ENCODE results near the gene CNR2. TPM values are rescaled to one million over a fixed set of nuclear protein-coding genes. Genes with fewer than 3 reads are reported as not detected.

Gene CNR2
- total RNA-seq, 2 donors from 2014 or later: 0.04 TPM; not detected in 1

MicroRNA genes within 50 kb of the gene (microRNA counts, 767-probe panel; counts per million panel counts)
- 0 to 31.0 counts per million in 2 donors for microRNA hsa-miR-378f

Small RNAs within 50 kb of the gene (microRNA-seq; reads per million reads assigned to microRNA genes)
- gene MIR378F (ENCODE audit: borderline number of aligned reads in 2 of 2, borderline replicate concordance in 1 of 2): 0 reads per million in 2 donors

Other genes with a start within 250 kb of the CNR2 start
- gene RPL11, start 221.6 kb downstream of the CNR2 start, total RNA-seq: 100 to 1,000 TPM; 391 to 585 TPM
- gene ELOA, start 169.9 kb downstream of the CNR2 start, total RNA-seq: 10 to 100 TPM; 25.5 to 27.5 TPM
- 10 to 100 TPM; 30.3 to 39.6 TPM for gene PITHD1, start 134.9 kb downstream of the CNR2 start, total RNA-seq
- gene LYPLA2, start 122.2 kb downstream of the CNR2 start, total RNA-seq: 10 to 100 TPM; 29.7 to 54.3 TPM
- gene GALE, start 112.6 kb downstream of the CNR2 start, total RNA-seq: 1 to 10 TPM; 5.5 to 8.8 TPM
- gene HMGCL, start 87.9 kb downstream of the CNR2 start, total RNA-seq: 10 to 100 TPM; 22.4 to 26.3 TPM
- gene FUCA1, start 45.1 kb downstream of the CNR2 start, total RNA-seq: 10 to 100 TPM; 17.0 to 21.0 TPM
- gene PNRC2, start 46.5 kb upstream of the CNR2 start, total RNA-seq: 100 to 1,000 TPM in 1 of 2 donors, 10 to 100 TPM in 1; 92.3 to 105 TPM
- 10 to 100 TPM; 38.6 to 43.1 TPM for gene SRSF10, start 67.0 kb upstream of the CNR2 start, total RNA-seq
- gene MYOM3, start 198.8 kb upstream of the CNR2 start, total RNA-seq: 100 to 1,000 TPM in 1 of 2 donors, 10 to 100 TPM in 1; 98.7 to 241 TPM
- under 1 TPM; 0.15 to 0.24 TPM for gene IL22RA1, start 229.8 kb upstream of the CNR2 start, total RNA-seq